Activated CD4-positive, alpha-beta T cell treated with anti-CD3 and anti-CD28 coated beads, Interleukin-2, amount 50 U/mL, for 24 hours (primary cell): ENCODE measurements around the gene IQCC.

Source experiments
- DNase-seq, 2 donors: peaks; one replicate each; pipeline ENCODE4 v3.0.0-alpha.2; 2020; ENCODE audit warnings: low read depth in 1 of 2, low spot score in 1 of 2

The IQCC gene

DNA sequence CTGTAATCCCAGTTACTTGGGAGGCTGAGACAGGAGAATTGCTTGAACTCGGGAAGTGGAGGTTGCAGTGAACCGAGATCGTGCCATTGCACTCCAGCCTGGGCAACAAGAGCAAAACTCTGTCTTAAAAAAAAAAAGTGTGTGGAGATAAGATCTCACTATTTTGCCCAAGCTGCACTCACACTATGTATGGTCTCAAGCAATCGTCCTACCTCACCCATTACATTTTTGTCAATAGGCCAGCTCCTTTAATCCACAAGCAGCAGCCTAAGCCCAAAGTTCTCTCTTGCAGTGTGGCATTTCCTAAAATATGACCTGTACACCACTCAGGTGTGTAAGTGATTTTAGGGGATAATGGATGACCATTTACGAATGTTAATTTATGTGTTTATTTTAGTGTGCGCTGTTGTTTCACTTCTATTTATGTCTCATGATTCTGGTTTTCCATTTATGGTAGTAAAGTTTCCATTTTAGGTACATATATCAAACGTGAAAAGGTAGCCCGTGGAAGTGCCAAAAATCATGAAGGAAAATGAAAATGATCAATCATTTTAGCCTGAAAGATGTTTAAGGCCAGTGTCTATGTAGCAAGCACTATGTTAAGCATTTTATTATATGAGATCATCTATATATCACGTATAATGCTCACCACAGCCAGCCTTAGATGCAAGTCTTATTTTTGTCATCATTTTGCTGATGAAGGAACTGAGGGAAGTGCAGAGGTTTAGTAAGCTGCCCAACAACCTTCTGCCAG lies 51.2 kb downstream of the IQCC start:
- no peak for DNase-seq

GRCh38 chr1:32257227-32257508 lies 51.7 kb downstream of the IQCC start:
- no peak for DNase-seq
